NOMO-1 treated with DMSO at 0.1 percent for 48 hours (cell line): Measurements from ENCODE around the gene PLOD1.
"Not testable (repeated sequence)": the region's sequence is repeated elsewhere in the genome, so short reads cannot be mapped to it uniquely, and the experiment has no call there.

ENCODE experiments used
- DNase-seq: peaks from one replicate; lab custom pipeline; 2025; ENCODE audit not compliant: unreplicated experiment; lab: John Stamatoyannopoulos, UW

PLOD1 gene

DNA sequence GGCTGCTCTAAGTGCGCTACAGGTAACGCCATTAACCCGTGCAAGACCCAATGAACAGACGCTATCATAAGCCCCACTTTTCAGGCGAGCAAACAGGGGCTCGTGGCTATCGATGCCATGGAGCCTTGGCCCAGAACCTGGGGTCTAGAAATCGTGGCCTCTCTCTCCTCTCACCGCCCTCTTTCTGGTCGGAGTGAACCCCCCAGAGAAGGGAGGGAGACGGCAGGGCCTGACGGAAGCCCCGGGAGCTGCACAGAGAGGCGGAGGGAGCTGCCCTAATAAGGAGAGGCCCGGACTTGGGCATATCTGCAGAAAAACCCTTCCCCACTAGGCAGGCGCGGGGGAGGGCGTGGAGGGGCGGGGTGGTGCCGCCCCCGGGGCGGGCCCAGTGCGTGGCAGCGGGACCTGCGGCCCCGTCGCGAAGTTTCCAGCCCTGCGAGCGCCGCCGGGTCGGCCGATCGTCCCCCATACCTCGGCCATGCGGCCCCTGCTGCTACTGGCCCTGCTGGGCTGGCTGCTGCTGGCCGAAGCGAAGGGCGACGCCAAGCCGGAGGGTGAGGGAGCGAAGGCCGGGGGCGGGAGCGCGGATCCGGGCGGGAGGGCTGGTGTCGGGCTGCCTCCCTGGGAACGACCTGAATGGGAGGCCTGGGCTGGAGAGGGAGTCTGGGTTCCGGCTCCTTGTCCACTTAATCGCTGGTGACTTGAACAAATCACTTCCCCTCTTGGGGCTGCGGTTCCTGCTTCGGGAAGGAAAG is at the start of gene PLOD1:
Gene PLOD1 (plus strand): TSS at position 416 of the 755 bp plus-strand sequence. CDS start 63 bp downstream, at position 479.
- DNase-seq = peak; percentile 75

- DNase-seq = no peak
Observed at GRCh38 chr1:11885916-11886315, 48.6 kb upstream of the PLOD1 start.

DNA sequence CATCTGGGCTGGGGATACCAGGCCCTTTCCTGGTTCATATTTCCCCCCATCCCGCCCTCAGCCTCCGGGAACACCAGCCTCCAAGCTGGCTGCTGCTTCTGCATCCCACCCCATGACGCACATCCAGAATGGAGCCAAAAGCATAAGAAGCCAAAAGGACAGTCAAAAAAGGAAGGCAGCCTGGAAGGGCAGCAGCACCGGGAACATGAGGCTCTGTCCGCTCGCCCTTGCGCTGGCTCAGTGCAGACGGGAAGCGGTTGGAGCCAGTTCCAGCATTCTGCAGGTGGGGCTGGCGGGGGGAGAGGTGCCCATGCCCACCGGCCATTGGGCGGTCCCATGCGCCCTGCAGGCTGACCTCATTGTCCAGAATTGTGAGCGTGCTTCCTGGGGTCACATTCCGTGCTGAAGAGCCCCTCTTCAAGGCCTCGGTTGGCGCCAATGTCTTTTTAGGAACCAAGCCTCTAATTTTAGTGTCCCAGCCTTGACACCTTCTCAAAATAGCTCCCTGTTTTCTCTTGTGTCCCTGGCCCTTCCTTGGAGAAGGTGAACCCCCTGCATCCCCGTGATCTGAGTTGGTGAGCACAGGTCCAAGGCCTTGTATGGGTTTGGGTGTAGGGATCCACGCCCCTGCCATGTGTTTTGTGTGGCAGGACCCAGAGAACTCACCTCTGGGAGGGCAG is 47.4 kb upstream of the PLOD1 start:
- no peak for DNase-seq

DNA sequence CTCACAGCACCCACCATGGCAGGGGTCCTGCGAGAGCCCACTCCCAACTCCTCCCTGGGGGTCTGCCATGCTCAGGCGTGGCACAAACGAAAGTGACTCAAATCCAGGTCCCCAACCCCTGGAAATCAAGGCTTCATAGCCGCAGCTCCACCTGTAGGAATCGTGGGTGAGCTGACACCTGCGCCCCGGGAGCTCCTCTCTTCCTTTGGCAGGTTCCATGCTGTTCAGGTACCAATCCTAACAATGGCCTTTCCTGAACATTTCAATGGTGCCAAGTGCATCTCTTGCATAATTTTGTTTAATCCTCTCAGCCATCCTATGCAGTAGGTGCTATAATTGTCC is 46.9 kb upstream of the PLOD1 start:
- DNase-seq = no peak

GRCh38 chr1:11888206-11888876 is 46.2 kb upstream of the PLOD1 start:
- DNase-seq = no peak

DNA sequence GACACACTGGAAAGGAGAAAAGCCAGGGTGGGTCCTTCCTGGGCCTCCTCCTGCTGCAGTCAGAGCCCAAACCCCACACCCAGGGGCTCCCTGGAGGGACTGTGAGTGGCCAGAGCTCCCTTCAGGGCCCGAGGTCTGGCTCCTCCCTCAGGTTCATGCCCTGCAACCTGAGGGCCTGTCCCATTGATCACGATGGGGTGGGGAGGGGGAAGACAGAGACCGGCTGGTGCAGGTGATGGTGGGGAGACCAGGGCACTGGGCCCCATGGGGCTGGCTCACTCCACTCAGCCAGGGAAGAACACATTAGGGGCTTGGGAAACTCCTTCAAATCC is 45.7 kb upstream of the PLOD1 start:
- DNase-seq = no peak

DNA sequence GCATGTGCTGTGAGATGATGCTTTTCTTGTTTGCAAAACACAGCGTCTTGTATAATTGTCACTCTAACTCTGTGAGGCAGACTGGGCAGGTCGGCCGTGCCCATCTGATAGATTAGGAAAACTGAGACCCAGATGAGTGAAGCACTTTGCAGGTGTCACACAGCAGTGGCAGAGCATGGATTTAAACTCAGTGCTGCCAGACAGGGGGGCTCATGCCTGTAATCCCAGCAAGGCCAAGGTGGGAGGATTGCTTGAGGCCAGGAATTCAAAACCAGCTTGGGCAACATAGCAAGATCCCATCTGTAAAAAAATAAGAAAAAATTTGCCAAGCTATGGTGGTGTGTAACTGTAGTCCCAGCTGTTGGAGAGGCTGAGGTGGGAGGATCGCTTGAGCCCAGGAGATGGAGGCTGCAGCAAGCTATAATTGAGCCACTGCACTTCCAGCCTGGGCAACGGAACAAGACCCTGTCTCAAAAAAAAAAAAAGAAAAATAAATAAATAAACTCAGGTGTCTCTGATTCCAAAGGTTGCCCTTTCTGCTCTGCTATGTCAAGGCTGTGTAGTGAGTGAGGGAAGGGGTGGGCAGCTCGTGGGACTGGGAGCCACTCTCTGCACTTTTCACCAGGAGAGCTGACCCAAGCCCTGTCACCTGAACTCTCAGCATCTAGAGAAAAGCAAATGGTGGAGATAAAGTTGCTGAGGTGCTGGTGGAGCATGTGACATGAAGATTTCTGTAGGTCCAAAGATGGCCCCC is 42.9 kb upstream of the PLOD1 start:
- no peak for DNase-seq

DNA sequence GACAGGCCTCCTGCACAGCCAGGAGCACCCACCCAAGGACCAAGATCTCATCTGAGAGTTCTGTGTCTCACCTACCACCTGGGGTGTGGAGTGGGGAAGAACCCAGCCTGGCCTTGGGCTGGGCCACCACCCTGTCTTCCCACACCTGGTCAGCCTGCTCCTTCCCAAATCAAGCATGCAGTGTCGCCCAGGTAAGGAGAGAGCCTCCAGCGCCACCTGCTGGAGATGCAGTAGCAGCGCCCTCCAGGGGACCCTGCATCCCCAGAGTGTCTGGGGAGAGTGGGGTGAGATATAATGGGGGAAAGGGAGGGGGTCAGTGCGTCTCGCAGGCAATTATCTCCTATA is 40.6 kb upstream of the PLOD1 start:
- DNase-seq = peak; percentile 30

DNA sequence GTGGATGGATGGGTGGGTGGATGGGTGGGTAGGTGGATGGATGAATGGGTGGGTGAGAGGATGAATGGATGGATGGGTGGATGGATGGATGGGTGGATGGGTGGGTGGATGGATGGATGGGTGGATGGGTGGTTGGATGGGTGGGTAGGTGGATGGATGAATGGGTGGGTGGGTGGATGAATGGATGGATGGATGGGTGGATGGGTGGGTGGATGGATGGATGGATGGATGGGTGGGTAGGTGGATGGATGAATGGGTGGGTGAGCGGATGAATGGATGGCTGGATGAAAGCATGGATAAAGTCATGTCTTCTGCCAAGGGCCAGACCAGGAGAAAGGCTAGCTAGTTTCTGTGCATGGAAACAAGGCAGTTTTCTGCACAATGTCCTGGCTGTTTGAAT is 40.0 kb upstream of the PLOD1 start:
- DNase-seq = not testable (repeated sequence)

DNA sequence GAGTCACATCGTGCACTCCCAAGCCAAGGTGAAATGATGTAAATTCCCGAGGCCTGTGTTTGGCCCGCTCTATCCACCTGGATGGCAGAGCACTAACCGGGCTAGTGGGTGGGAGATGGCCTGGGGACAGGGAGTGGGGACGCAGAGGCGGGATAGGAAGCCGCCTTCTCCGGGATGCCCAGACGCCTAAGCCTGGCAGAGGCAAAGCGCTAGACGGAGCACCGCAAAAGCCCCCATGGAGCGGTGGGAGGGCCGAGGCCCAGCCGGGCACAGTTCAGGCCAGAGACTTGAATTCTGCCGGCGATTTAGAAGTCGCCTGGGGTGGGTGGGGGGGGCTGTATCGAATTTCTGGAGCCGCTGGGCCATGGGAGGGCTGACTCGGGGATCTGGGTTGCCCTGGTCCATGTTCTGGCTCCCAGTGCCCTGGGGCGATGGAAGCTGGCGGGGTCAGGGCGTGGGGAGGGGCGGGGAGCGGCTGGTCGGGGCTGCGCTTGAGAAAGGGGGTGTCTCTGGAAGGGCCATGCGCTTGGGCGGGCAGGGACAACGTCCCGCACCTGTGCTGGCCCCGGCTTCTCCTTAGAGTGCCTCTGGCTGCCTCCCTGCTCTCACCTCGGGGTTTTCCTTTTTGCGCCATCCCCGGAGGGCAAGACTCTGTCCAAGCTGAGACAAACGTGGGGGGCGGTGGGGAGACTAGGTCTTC is 36.3 kb upstream of the PLOD1 start:
- DNase-seq = no peak

DNA sequence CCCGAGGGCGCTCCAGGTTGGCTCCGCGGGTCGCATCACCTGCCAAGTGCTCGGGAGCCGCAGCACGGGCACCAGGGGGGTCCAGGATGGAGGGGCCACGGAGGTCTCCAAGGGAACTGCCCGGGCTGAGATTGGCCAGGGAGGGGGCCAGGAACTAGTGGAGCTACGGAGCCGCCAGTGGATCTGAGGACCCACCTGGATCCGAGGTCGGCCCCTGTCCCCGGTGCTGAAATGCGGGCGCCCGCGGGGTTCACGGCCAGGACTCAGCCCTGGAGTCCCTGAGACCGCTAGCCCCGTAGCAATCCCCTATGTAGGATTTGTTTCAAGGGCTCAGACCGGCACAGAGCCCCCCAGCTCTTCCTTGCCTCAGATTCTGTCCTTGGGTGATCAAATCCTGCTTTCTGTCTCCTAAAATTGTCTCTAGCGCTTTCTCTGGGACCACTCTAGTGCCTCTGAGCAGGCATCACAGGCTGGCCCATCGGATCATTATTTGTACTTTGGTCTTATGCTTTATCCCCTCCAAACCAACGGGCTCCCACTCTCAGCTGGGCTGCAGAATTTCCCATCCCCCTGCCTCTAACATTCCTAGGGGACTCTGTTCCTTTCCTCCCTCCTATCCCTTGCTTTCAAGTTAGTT is 35.6 kb upstream of the PLOD1 start:
- no peak for DNase-seq

- not testable (repeated sequence) for DNase-seq
Observed at GRCh38 chr1:11901446-11901845, 33.1 kb upstream of the PLOD1 start.

DNA sequence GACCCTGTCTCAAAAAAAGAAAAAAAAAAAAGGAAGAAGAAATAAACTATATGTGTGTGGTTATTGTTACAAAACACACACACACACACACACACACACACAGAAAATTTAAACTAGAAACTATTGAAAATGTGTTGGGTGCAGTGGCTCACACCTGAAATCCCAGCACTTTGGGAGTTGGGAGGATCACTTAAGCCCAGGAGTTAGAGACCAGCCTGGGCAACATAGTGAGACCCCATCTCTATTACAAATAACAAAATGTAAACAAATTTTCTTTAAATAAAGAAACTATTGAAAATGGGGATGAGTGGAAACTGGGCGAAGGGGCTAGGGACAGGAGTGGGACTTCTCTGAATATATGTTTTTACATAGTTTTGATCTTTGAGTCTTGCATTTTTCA is 31.3 kb upstream of the PLOD1 start:
- DNase-seq = no peak

GRCh38 chr1:11904156-11904555 is 30.4 kb upstream of the PLOD1 start:
- DNase-seq = not testable (repeated sequence)

GRCh38 chr1:11904978-11905377 is 29.5 kb upstream of the PLOD1 start:
- DNase-seq = no peak

GRCh38 chr1:11906870-11907269 is 27.6 kb upstream of the PLOD1 start:
- no peak for DNase-seq

DNA sequence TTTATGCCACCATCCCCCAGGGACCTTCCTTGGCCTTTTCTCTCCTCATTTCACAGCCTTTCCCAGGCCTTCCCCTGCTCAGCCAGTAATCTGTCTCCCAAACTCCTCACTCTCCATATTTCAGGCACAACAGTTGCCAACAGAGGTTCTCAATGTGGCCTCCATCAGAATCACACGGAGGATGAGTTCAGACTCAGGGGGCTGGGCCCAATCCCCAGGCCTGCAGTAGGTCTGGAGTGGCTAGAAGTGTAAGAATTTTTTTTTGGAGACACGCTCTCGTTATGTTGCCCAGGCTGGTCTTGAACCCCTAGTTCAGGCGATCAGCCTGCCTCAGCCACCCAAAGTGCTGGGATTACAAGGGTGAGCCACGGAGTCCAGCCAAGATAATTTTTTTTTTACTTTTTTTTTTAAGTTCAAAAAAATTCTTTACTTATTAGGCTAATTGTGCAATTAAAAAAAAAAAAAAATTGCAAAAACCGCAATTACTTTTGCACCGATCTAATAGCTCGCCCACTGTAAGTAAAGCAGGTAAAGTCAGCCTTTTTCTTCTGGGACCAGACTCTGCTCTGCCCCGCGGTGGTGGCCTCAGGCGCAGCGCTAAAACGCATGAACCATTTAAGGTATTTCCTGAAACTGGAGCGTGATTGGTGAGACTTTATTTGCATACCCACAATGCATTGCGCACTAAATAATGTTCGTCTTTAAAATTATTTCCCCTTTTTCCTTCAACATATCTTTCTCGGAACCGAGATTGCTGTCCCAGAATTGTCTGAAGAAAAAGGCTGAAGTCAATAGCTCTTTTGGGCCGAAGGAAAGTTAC is 27.0 kb upstream of the PLOD1 start:
- peak; percentile 93 for DNase-seq

DNA sequence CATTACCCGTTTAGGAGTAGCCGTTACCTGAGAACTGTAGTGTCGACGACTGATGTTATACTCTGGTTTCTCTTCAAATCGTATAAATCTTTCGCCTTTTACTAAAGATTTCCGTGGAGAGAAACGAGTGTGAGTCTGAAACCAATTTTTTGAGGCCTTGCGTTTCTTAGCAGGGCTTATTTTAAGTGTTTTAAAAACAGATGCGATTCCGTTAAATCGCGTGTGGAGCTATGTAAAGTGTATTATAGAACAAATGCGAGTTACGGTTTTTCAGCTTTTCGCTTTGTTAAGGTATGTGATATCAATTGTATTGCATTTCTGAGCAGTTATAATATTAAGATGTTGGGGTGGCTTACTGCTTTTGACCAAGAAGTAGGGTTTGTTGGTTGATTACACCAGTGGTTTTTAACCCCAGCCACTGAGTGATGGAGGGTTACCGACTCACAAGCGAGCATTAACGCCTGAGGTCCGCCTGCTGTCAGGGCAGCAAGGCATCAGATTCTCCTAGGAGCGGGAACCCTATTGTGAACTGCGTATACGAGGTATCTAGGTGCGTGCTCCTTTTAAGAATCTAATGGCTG is 26.3 kb upstream of the PLOD1 start:
- DNase-seq = peak; percentile 96

- not testable (repeated sequence) for DNase-seq
Observed at GRCh38 chr1:11910914-11911228, 23.6 kb upstream of the PLOD1 start.

DNA sequence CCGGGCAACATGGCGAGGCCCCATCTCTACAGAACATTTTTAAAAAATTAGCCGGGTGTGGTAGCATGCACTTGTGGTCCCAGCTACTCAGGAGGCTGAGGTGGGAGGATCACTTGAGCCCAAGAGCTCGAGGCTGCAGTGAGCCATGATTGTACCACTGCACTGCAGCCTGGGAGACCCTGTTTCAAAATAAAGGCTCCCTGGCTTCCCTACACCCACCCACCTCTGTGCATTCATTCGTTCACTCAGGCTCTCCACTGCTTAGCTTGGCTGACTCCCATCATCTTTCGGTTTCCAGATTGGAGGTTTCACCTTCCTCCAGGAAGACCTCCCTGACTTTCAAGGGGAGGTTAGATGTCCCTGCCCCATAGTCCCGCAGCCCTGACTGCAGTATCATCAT is 22.5 kb upstream of the PLOD1 start:
- DNase-seq = no peak
